Immature natural killer cell (primary cell): ENCODE results near the gene EXOC6. TPM values are rescaled to one million over a fixed set of nuclear protein-coding genes. Genes with fewer than 3 reads are reported as not detected.

Source experiments
- DNase-seq, 3 donors: peaks; one replicate each; pipeline ENCODE4 v3.0.0; 2022; ENCODE audit warnings: mixed read lengths in 1 of 3
- H3K27ac Mint-ChIP-seq, 6 donors: one replicate each; pipeline ENCODE4 v1.8.0; 2020; ENCODE audit warnings: mixed read lengths in 6 of 6, mild to moderate bottlenecking in 5 of 6, inconsistent platforms in 4 of 6, moderate library complexity in 3 of 6
- H3K27me3 Mint-ChIP-seq, 3 donors: one replicate each; pipeline ENCODE4 v1.8.0; 2020 to 2021; ENCODE audit warnings: low read depth in 3 of 3, mild to moderate bottlenecking in 3 of 3, mixed read lengths in 3 of 3, moderate library complexity in 3 of 3, inconsistent platforms in 1 of 3
- H3K36me3 Mint-ChIP-seq, 3 donors: one replicate each; pipeline ENCODE4 v1.8.0; 2020; ENCODE audit warnings: mixed read lengths in 3 of 3, inconsistent platforms in 2 of 3, mild to moderate bottlenecking in 2 of 3
- H3K4me1 Mint-ChIP-seq, 2 donors: one replicate each; pipeline ENCODE4 v1.8.0; 2020; ENCODE audit warnings: inconsistent platforms in 2 of 2, mild to moderate bottlenecking in 2 of 2, mixed read lengths in 2 of 2, moderate library complexity in 1 of 2
- H3K4me3 Mint-ChIP-seq, 5 donors: one replicate each; pipeline ENCODE4 v1.8.0; 2020; ENCODE audit warnings: mild to moderate bottlenecking in 5 of 5, mixed read lengths in 5 of 5, inconsistent platforms in 3 of 5, moderate library complexity in 3 of 5
- H3K9me3 Mint-ChIP-seq, 6 donors: one replicate each; pipeline ENCODE4 v1.8.0; 2020; ENCODE audit warnings: mild to moderate bottlenecking in 6 of 6, mixed read lengths in 6 of 6, inconsistent platforms in 4 of 6, moderate library complexity in 3 of 6
- polyA plus RNA-seq, 3 donors: library from polyadenylated mRNA; unstranded; fragments of 300-500 nt; fragmentation: Illumina TruSeq; gene quantifications; one replicate each; pipeline ENCODE4 v1.2.3, GENCODE V29; 2021

Gene EXOC6
- polyA plus RNA-seq, 3 donors from 2014 or later = 6.4 to 13.1 (median 8.7) TPM

DNA sequence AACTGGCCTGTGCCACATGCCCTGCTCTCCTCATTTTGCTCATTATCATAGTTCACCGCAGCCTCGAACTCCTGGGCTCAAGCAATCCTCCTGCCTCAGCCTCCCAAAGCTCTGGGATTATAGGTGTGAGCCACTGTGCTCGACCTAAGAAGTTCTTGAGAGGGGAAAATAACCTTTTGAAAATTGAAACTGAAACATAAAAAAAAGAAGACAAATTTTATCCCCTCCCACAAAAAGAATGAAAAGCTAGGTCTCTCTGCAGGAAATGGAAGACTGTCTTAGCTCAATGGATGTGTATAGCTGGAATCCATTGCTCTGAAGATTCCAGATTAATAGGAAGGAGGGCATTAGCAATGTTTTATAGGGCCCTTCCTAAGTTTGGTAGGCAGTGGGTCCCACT, 2.0 kb upstream of the EXOC6 start:
- peaks cover 2 to 6% (median 2%) of the 10 kb centered on the region in 3 donors for H3K27me3 Mint-ChIP-seq
- H3K27ac Mint-ChIP-seq = no peak overlapping the region
- no peaks in the 10 kb centered on the region for H3K36me3 Mint-ChIP-seq
- no peaks in the 10 kb centered on the region for H3K9me3 Mint-ChIP-seq
- H3K4me1 Mint-ChIP-seq = peaks cover 20 to 22% of the 10 kb centered on the region in 2 donors
- peak overlapping the region in 4 of 5 donors; percentile 5 to 94 (median 38) for H3K4me3 Mint-ChIP-seq
- DNase-seq = no peak

DNA sequence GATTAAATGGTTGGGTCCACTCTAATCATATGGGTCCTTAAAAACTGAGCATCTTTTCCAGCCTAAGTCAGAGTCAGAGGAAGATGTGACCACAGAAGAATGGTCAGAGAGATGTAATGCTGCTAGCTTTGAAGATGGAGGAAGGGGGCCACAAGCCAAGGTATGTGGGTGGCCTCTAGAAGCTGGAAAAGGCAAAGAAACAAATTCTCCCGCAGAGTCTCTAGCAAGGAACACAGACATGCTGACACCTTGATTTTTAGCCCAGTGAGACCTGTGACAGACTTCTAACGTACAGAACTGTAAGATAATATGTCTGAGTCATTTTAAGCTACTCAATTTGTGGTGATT, 1.5 kb upstream of the EXOC6 start:
- no peaks in the 10 kb centered on the region for H3K36me3 Mint-ChIP-seq
- H3K4me1 Mint-ChIP-seq = peaks cover 20 to 24% of the 10 kb centered on the region in 2 donors
- no peak for DNase-seq
- peak overlapping the region in 2 of 6 donors; percentile 26 to 84 for H3K27ac Mint-ChIP-seq
- peak overlapping the region; percentile 92 to 94 (median 94) for H3K4me3 Mint-ChIP-seq
- H3K27me3 Mint-ChIP-seq = peaks cover 2 to 6% (median 2%) of the 10 kb centered on the region in 3 donors
- H3K9me3 Mint-ChIP-seq = no peaks in the 10 kb centered on the region

DNA sequence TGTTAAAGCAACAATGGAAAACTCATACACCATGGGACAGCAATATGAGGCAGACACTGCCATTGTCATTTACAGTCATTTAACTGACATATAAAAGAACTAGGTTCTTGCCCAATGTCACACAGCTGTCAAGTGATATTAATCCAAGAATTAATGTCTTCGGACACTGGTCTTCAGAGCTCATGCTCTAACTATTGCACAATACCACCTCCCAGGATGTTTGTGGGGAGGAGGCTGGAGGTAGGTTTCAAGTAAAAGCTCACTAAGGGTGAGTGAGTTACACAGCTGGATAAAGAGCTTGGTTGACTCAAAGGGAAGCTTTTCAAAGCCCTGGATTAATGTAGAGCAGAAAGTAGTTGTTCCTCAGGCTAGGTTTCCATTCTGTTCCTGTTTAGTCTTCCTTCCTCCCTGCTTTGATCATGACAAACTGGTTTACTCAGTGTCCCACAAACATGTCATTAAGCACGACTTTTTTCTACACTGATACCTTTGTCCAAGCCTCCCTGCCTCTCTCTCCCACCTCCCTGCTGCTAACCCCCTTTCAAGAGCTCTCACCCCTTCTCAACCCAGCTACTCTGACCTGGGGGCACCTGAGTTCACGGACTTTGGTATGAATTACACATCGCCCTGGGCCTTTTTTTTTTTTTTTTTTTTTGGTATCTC, 987 bp upstream of the EXOC6 start:
- Mint-ChIP-seq H3K4me3 (peak overlapping the region; percentile 92 to 94 (median 94)), H3K27me3 (peaks cover under 1 to 6% (median 2%) of the 10 kb centered on the region in 3 donors), H3K27ac (peak overlapping the region; percentile 35 to 89 (median 73)), H3K4me1 (peaks cover 20 to 27% of the 10 kb centered on the region in 2 donors), H3K9me3 (no peaks in the 10 kb centered on the region), H3K36me3 (no peaks in the 10 kb centered on the region)
- DNase-seq = no peak

DNA sequence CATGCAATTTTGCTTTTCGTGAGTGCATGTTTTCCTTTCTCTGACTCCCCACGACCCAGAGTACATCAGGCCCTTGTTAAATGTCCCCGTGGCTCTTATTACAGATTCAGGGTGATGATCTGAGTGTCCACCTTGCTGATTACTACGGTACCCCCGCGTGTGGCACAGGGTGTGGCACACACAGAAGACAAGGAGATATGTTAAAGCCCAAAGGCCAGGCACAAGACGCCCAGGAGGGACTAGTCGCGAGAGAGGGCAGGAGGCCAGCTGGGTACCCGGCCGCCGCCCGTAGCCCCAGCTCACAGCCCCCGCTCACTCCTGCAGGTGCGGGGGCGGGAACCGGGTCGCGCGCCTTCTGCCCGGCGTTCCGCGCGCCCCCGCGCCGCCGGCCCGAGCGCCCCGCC, 281 bp upstream of the EXOC6 start:
- peaks cover 20 to 27% of the 10 kb centered on the region in 2 donors for H3K4me1 Mint-ChIP-seq
- H3K27ac Mint-ChIP-seq = peak overlapping the region; percentile 84 to 95 (median 88)
- H3K9me3 Mint-ChIP-seq = no peaks in the 10 kb centered on the region
- DNase-seq = no peak
- H3K4me3 Mint-ChIP-seq = peak overlapping the region; percentile 92 to 94 (median 94)
- H3K27me3 Mint-ChIP-seq = peaks cover 0 to 6% (median 2%) of the 10 kb centered on the region in 3 donors
- H3K36me3 Mint-ChIP-seq = no peaks in the 10 kb centered on the region

DNA sequence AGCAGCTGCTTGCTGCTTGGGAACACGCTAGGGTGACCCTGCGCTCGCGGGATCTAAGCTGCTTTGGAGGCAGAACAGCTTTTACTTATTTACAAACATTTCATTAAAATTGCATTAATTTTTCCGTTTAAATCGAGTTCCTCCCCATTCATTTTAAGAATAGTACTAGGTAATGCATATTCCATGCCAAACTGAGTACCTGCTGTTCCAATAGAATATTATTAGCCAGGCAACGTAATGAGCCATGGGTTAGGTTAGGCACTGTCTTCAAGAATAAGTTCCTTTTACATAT, 860 bp downstream of the EXOC6 start:
- peaks cover 0 to 6% (median 2%) of the 10 kb centered on the region in 3 donors for H3K27me3 Mint-ChIP-seq
- peak overlapping the region; percentile 84 to 94 (median 84) for H3K4me3 Mint-ChIP-seq
- DNase-seq = no peak
- H3K9me3 Mint-ChIP-seq = no peaks in the 10 kb centered on the region
- H3K36me3 Mint-ChIP-seq = no peaks in the 10 kb centered on the region
- peaks cover 16 to 27% of the 10 kb centered on the region in 2 donors for H3K4me1 Mint-ChIP-seq
- H3K27ac Mint-ChIP-seq = peak overlapping the region; percentile 82 to 92 (median 86)

DNA sequence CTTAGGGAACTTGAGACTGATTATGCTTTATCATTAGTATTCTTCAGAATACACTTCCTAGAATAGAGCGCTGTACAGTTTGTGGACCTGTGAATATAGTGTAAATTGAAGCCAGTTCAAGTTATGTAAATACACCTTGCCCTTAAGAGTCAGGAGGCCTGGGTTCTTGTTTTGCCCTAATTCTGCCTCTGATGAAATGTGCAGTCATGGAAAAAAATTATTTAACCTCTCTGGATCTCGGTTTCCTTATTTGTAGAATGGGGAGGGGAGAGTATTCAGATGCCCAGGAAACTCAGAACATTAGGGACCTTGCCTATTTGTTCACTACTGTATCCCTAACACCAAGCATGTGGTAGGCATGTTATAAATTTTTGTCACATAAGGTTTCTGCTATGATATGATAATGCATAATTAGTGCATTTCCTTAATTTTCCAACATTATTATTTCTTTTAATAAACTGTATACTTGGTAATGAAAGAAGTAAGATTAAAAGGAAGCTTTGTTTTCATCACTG, 1.3 kb downstream of the EXOC6 start:
- no peaks in the 10 kb centered on the region for H3K9me3 Mint-ChIP-seq
- H3K27me3 Mint-ChIP-seq = peaks cover 0 to 6% (median 2%) of the 10 kb centered on the region in 3 donors
- DNase-seq = no peak
- H3K4me1 Mint-ChIP-seq = peaks cover 16 to 27% of the 10 kb centered on the region in 2 donors
- no peaks in the 10 kb centered on the region for H3K36me3 Mint-ChIP-seq
- peak overlapping the region; percentile 84 to 94 (median 84) for H3K4me3 Mint-ChIP-seq
- H3K27ac Mint-ChIP-seq = peak overlapping the region; percentile 82 to 92 (median 86)

DNA sequence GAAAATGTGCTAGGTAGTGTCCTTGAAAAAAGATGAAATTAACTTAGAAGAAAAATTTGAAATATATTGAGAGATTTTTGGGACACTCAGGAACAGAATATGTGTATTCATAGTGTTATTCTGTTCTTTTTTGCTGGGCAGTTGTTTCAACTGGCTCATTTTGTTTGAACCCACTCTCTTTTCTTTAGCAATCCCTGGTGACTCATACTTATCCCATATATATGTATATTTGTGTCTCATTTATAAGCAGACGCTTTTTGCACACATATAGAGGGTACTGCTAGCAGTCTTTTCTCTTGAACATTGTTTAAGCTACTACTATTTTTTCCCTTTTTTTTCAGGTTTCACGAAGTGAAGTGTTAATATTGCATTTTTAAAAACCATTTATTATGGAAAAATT, 1.9 kb downstream of the EXOC6 start:
- DNase-seq = no peak
- Mint-ChIP-seq H3K27me3 (peaks cover 0 to 6% (median 2%) of the 10 kb centered on the region in 3 donors), H3K36me3 (no peaks in the 10 kb centered on the region), H3K4me1 (peaks cover 16 to 27% of the 10 kb centered on the region in 2 donors), H3K27ac (no peak overlapping the region), H3K4me3 (peak overlapping the region in 1 of 5 donors; percentile 14), H3K9me3 (no peaks in the 10 kb centered on the region)

DNA sequence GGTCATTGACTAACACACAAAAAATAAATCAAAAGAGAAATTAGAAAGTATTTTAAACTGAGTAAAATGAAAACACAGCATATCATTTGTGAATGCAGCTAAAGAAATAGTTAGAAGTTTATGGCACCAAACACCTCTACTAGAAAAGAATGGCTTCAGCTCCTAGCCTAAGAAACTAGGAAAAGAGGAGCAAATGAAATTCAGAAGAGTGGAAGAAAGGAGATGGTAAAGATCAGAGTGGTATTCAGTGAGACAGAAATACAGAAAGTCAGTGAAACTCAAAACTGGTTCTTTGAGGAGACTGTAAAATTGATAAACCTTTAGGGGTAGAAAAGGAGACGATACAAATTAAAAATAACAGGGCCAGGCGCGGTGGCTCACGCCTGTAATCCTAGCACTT, 2.7 kb downstream of the EXOC6 start:
- Mint-ChIP-seq H3K9me3 (no peaks in the 10 kb centered on the region), H3K27me3 (peaks cover 0 to 6% (median 2%) of the 10 kb centered on the region in 3 donors), H3K4me3 (no peak overlapping the region), H3K4me1 (peaks cover 16 to 27% of the 10 kb centered on the region in 2 donors), H3K36me3 (no peaks in the 10 kb centered on the region), H3K27ac (no peak overlapping the region)
- DNase-seq = no peak

DNA sequence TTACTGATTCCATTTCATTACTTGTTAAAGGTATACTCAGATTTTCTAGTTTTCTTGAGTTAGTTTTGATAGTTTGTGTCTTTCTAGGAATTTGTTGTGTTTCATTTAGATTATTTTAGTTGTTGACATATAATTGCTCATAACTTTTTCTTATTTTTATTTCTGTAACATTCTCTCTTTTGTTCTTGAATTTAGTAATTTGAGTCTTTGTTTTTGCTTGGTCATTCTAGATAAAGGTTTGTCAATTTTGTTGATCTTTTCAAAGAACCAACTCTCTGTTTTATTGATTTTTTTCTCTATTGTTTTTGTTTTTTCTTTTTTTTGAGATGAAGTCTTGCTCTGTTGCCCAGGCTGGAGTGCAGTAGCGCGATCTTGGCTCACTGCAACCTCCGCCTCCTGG, 7.2 kb downstream of the EXOC6 start:
- no peak overlapping the region for H3K4me3 Mint-ChIP-seq
- peaks cover 3 to 9% of the 10 kb centered on the region in 2 donors for H3K4me1 Mint-ChIP-seq
- no peak for DNase-seq
- peaks cover 7 to 24% (median 14%) of the 10 kb centered on the region in 3 donors for H3K36me3 Mint-ChIP-seq
- peak overlapping the region in 1 of 6 donors; percentile 21 for H3K27ac Mint-ChIP-seq
- no peaks in the 10 kb centered on the region for H3K27me3 Mint-ChIP-seq
- peaks cover 8 to 24% (median 22%) of the 10 kb centered on the region in 6 donors for H3K9me3 Mint-ChIP-seq

DNA sequence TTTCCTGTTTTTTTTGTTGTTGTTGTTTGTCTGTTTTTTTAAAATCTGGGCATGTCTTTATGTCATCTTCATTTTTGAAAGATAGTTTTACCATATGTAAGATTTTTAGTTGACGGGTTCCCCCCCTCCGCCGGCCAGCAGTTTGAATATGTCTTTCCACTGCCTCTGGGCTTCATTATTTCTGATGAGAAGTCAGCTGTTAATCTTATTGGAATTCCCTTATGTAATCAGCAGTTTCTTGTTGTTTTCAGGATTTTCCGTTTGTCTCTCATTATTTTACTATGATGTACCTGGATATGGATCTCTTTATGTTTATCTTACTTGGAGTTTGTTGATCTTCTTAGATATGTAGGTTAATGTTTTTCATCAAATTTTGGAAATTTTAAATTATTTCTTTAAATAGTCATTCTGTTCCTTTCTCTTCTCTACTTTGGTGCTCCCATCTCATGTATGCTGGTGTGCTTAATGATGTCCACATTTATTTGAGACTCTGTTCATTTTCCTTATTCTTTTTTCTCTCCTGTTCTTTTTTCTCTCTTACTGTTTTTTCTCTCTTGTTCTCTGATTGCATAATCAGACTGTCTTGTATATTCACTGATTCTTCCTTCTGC, 9.7 kb downstream of the EXOC6 start:
- peak overlapping the region in 1 of 6 donors; percentile 51 for H3K27ac Mint-ChIP-seq

DNA sequence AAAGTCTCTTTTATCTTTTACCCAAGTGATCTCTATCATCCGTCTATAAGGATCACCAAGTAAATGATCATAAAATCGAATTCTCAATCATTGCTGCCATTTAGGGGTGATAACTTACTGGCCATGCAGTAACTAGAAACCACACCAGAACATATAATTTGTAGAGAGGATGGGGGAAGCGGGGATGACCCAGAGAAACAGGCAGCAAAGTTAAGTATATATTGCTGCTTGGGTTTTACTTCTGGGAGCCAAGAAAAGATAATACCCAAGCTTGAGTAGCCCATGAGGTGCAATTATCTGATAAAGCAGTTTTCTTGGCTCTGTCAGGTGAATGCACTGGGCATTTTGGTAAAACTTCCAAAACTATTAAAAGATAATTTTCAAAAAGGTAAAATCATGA, 18.9 kb downstream of the EXOC6 start:
- no peak overlapping the region for H3K4me3 Mint-ChIP-seq
- H3K27ac Mint-ChIP-seq = no peak overlapping the region
- peaks cover 2 to 19% of the 10 kb centered on the region in 2 donors for H3K4me1 Mint-ChIP-seq
- no peaks in the 10 kb centered on the region for H3K9me3 Mint-ChIP-seq
- DNase-seq = no peak
- peaks cover 0 to 2% (median 0%) of the 10 kb centered on the region in 3 donors for H3K27me3 Mint-ChIP-seq
- H3K36me3 Mint-ChIP-seq = peaks cover 0 to 3% (median 0%) of the 10 kb centered on the region in 3 donors

More for the DNA sequence above, 9.7 kb downstream of the EXOC6 start:
- Mint-ChIP-seq H3K9me3 (peaks cover 8 to 24% (median 22%) of the 10 kb centered on the region in 6 donors), H3K4me3 (no peak overlapping the region), H3K27me3 (no peaks in the 10 kb centered on the region), H3K4me1 (peaks cover 12 to 21% of the 10 kb centered on the region in 2 donors), H3K36me3 (peaks cover 7 to 26% (median 14%) of the 10 kb centered on the region in 3 donors)
- no peak for DNase-seq

DNA sequence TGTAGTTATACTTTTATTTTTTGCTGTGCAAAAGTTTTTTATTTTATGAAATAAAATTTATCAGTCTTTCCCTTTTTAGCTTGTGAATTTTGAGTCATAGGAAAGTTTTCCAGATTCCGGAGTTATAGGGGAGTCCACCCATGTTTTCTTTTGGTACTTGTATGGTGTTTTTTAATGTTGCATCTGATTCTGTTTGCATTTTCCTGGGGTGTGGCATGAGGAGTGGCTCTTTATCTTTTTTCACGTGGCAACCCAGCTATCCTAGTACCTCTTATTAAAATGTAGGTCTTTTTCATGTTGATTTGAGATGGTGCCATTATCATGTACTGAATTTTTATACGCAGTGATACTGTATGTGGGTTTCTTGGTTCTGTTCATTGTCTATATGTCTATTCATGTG, 19.7 kb downstream of the EXOC6 start:
- H3K9me3 Mint-ChIP-seq = no peaks in the 10 kb centered on the region
- no peak for DNase-seq
- no peak overlapping the region for H3K4me3 Mint-ChIP-seq
- peaks cover 2 to 23% of the 10 kb centered on the region in 2 donors for H3K4me1 Mint-ChIP-seq
- H3K36me3 Mint-ChIP-seq = peaks cover 0 to 3% (median 0%) of the 10 kb centered on the region in 3 donors
- H3K27ac Mint-ChIP-seq = no peak overlapping the region
- peaks cover 0 to 2% (median 0%) of the 10 kb centered on the region in 3 donors for H3K27me3 Mint-ChIP-seq

DNA sequence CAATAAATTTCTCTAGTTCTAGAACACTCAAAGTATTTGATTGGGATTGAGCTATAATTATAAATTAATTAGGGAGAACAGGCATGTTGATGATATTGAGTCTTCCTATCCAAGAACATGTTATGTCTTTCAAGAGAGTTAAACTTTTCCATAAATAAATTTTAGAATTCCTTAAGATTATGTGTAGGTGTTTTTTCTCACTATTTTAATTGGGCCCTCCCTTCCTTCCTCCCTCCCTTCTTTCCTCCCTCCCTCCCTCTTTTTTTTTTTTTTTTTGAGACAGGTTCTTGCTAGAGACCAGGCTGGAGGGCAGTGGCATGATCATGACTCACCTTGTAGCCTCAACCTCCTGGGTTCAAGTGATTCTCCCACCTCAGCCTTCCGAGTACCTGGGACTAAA, 20.2 kb downstream of the EXOC6 start:
- H3K36me3 Mint-ChIP-seq = no peaks in the 10 kb centered on the region
- DNase-seq = no peak
- H3K27me3 Mint-ChIP-seq = no peaks in the 10 kb centered on the region
- H3K27ac Mint-ChIP-seq = no peak overlapping the region
- H3K4me3 Mint-ChIP-seq = no peak overlapping the region
- peaks cover 3 to 27% of the 10 kb centered on the region in 2 donors for H3K4me1 Mint-ChIP-seq
- H3K9me3 Mint-ChIP-seq = no peaks in the 10 kb centered on the region

DNA sequence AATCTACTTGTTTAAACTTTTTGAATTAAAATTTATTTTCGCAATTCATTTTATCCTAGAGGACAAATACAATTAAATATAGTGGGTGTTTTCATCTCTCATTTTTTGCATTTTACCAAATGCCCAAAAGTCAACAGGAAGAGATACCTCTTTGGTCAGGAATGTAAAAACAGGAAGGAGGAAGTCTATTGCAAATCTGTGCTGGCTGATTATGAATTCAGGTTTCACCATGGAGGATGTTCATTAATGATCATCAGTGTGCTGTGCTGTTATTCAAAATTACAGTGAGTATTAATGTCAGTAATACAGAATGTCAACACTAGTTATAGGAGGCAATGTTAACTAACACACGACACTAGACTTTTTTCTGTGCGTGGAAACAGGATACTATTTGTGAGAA, 24.7 kb downstream of the EXOC6 start:
- Mint-ChIP-seq H3K4me1 (peaks cover 17 to 43% of the 10 kb centered on the region in 2 donors), H3K27ac (no peak overlapping the region), H3K4me3 (no peak overlapping the region), H3K9me3 (no peaks in the 10 kb centered on the region), H3K27me3 (no peaks in the 10 kb centered on the region), H3K36me3 (no peaks in the 10 kb centered on the region)
- no peak for DNase-seq
